SK-N-SH (cell line): Measurements from ENCODE around the gene ZBTB8OS. TPM values are rescaled to one million over a fixed set of nuclear protein-coding genes. Genes with fewer than 3 reads are reported as not detected.

ENCODE experiments used
- CTCF ChIA-PET: fragments of 300-600, 350-600 bp; formaldehyde crosslinking; extraction: SDS; loops from one replicate; lab custom pipeline; 2021; lab: Yijun Ruan, JAX
- POLR2A ChIA-PET: fragments of 350-600 bp; sonication (Branson Sonifier 250); formaldehyde crosslinking; extraction: SDS; loops from one replicate; lab custom pipeline; 2020; ENCODE audit warnings: antibody characterized with exemption, inconsistent platforms; lab: Yijun Ruan, JAX
- DNase-seq: peaks from one replicate; pipeline ENCODE4 v3.0.0; 2012
- H2AFZ ChIP-seq: fragments of 200-600 bp; sonication (generic); 2 replicates; pipeline ENCODE4 v1.8.1; 2016; ENCODE audit warnings: antibody characterized with exemption, mild to moderate bottlenecking, low read depth
- H3F3A ChIP-seq: fragments of 200-600 bp; sonication (generic); replicated peaks from 2 replicates; pipeline ENCODE3; 2016; ENCODE audit warnings: antibody characterized with exemption, mild to moderate bottlenecking; ENCODE audit not compliant: insufficient read depth
- H3K27ac ChIP-seq, 2 experiments: fragments of 200-500 bp in 1 of 2; fragments of 200-600 bp in 1 of 2; sonication (Bioruptor generic) in 1 of 2; sonication (generic), shearing (Covaris generic) in 1 of 2; 2 replicates each; pipeline versions ENCODE4 v1.5.1 to v1.6.1; 2014 to 2016; ENCODE audit warnings: low read depth in 2 of 2, inconsistent platforms in 1 of 2, low read length in 1 of 2, mild to moderate bottlenecking in 1 of 2, mixed read lengths in 1 of 2
- H3K27me3 ChIP-seq: fragments of 200-600 bp; sonication (generic), shearing (Covaris generic); 2 replicates; pipeline ENCODE4 v1.6.1; 2016; ENCODE audit warnings: mixed run types; ENCODE audit not compliant: insufficient read depth
- H3K36me3 ChIP-seq, 2 experiments: fragments of 200-500 bp in 1 of 2; fragments of 200-600 bp in 1 of 2; sonication (Bioruptor generic) in 1 of 2; sonication (generic) in 1 of 2; replicated peaks in 1 of 2; 2 replicates each; pipeline versions ENCODE3 to v1.5.1; 2014 to 2016; ENCODE audit warnings: low read length in 1 of 2, mild to moderate bottlenecking in 1 of 2; ENCODE audit not compliant: insufficient read depth in 2 of 2, control insufficient read depth in 1 of 2
- H3K4me1 ChIP-seq, 2 experiments: fragments of 200-500 bp in 1 of 2; fragments of 200-600 bp in 1 of 2; sonication (Bioruptor generic) in 1 of 2; sonication (generic), shearing (Covaris generic) in 1 of 2; 2 replicates each; pipeline versions ENCODE4 v1.5.1 to v1.6.1; 2014 to 2016; ENCODE audit warnings: low read depth in 1 of 2, low read length in 1 of 2, mixed run types in 1 of 2; ENCODE audit not compliant: insufficient read depth in 2 of 2, control insufficient read depth in 1 of 2
- H3K4me2 ChIP-seq: fragments of 200-600 bp; sonication (generic), shearing (Covaris generic); 2 replicates; pipeline ENCODE4 v1.6.1; 2017; ENCODE audit warnings: mixed run types
- H3K4me3 ChIP-seq, 2 experiments: fragments of 200-500 bp in 1 of 2; fragments of 200-600 bp in 1 of 2; sonication (Bioruptor generic) in 1 of 2; sonication (generic), shearing (Covaris generic) in 1 of 2; 2 replicates each; pipeline versions ENCODE4 v1.5.1 to v1.8.1; 2014 to 2016; ENCODE audit warnings: low read depth in 2 of 2, inconsistent platforms in 1 of 2, low read length in 1 of 2, mild to moderate bottlenecking in 1 of 2, mixed read lengths in 1 of 2, moderate library complexity in 1 of 2
- H3K79me2 ChIP-seq: fragments of 200-600 bp; sonication (generic); 2 replicates; pipeline ENCODE4 v1.8.1; 2017; ENCODE audit warnings: mild to moderate bottlenecking; ENCODE audit not compliant: insufficient read depth
- H3K9ac ChIP-seq: fragments of 200-600 bp; sonication (generic); 2 replicates; pipeline ENCODE4 v1.6.1; 2017; ENCODE audit warnings: mixed run types
- H3K9me2 ChIP-seq: fragments of 200-600 bp; sonication (generic); 2 replicates; pipeline ENCODE4 v1.6.1; 2017; ENCODE audit warnings: mixed run types
- H3K9me3 ChIP-seq: fragments of 200-600 bp; sonication (generic); 2 replicates; pipeline ENCODE4 v1.6.1; 2017; ENCODE audit warnings: mixed run types, mild to moderate bottlenecking, moderate library complexity
- H4K20me1 ChIP-seq: fragments of 200-600 bp; sonication (generic); 2 replicates; pipeline ENCODE4 v1.6.1; 2017; ENCODE audit warnings: mild to moderate bottlenecking, mixed run types; ENCODE audit not compliant: insufficient read depth
- ELF1 ChIP-seq: IDR thresholded peaks from 2 replicates; pipeline ENCODE4 v1.4.0; 2012
- EP300 ChIP-seq, 2 experiments: IDR thresholded peaks; 2 replicates each; pipeline versions ENCODE4 v1.4.0 to v1.6.1; 2012; ENCODE audit warnings: borderline replicate concordance in 1 of 2, low read depth in 1 of 2, low read length in 1 of 2
- EZH2phosphoT487 ChIP-seq: fragments of 200-600 bp; sonication (generic); IDR thresholded peaks from 2 replicates; pipeline ENCODE4 v1.6.1; 2017; ENCODE audit warnings: low read depth, mixed run types, mild to moderate bottlenecking, antibody characterized with exemption, moderate library complexity, borderline replicate concordance
- FOXJ3 ChIP-seq: sonication (generic); formaldehyde crosslinking; IDR thresholded peaks from 2 replicates; pipeline ENCODE4 v1.5.1; 2020; ENCODE audit warnings: mild to moderate bottlenecking, missing genetic modification reagents
- FOXM1 ChIP-seq: IDR thresholded peaks from 2 replicates; pipeline ENCODE4 v1.4.0; 2012; ENCODE audit warnings: low read depth, mild to moderate bottlenecking
- GABPA ChIP-seq: IDR thresholded peaks from 2 replicates; pipeline ENCODE4 v1.4.0; 2012; ENCODE audit warnings: low read depth, mild to moderate bottlenecking
- GATA2 ChIP-seq: sonication (generic); formaldehyde crosslinking; IDR thresholded peaks from 2 replicates; pipeline ENCODE4 v1.5.0; 2020; ENCODE audit warnings: mild to moderate bottlenecking, missing genetic modification reagents
- JUND ChIP-seq: IDR thresholded peaks from 2 replicates; pipeline ENCODE4 v1.4.0; 2012
- MXI1 ChIP-seq: IDR thresholded peaks from 2 replicates; pipeline ENCODE4 v1.6.1; 2012; ENCODE audit warnings: mild to moderate bottlenecking, low read depth, low read length, improper control_type of control experiment
- NRF1 ChIP-seq: IDR thresholded peaks from 2 replicates; pipeline ENCODE4 v1.6.1; 2012; ENCODE audit warnings: low read depth, mild to moderate bottlenecking, low read length
- POLR2AphosphoS5 ChIP-seq: IDR thresholded peaks from 2 replicates; pipeline ENCODE4 v1.6.1; 2012; ENCODE audit warnings: low read depth, low read length
- RAD21 ChIP-seq: IDR thresholded peaks from 2 replicates; pipeline ENCODE4 v1.6.1; 2012; ENCODE audit warnings: mild to moderate bottlenecking, low read length
- RFX5 ChIP-seq: IDR thresholded peaks from 2 replicates; pipeline ENCODE4 v1.6.1; 2012; ENCODE audit warnings: mild to moderate bottlenecking, improper control_type of control experiment, low read length
- RXRA ChIP-seq: IDR thresholded peaks from 2 replicates; pipeline ENCODE4 v1.4.0; 2012; ENCODE audit warnings: low read depth, mild to moderate bottlenecking, borderline replicate concordance
- SIN3A ChIP-seq: IDR thresholded peaks from 2 replicates; pipeline ENCODE4 v1.6.1; 2012; ENCODE audit warnings: low read depth, mild to moderate bottlenecking, low read length, moderate library complexity, borderline replicate concordance
- TAF1 ChIP-seq: IDR thresholded peaks from 2 replicates; pipeline ENCODE4 v1.6.1; 2012; ENCODE audit warnings: low read depth, mild to moderate bottlenecking, low read length, moderate library complexity, borderline replicate concordance
- TEAD4 ChIP-seq: IDR thresholded peaks from 2 replicates; pipeline ENCODE4 v1.4.0; 2012; ENCODE audit warnings: mild to moderate bottlenecking, borderline replicate concordance; ENCODE audit not compliant: insufficient read depth
- YY1 ChIP-seq: IDR thresholded peaks from 2 replicates; pipeline ENCODE4 v1.4.0; 2012; ENCODE audit warnings: low read depth, mild to moderate bottlenecking
- WGBS: methylation state at CpG from one replicate; pipeline ENCODE4 v1.1.6; 2017; ENCODE audit warnings: low lambda C conversion rate; 5-methylcytosine and 5-hydroxymethylcytosine counted together
- polyA plus RNA-seq, 3 experiments: library from polyadenylated mRNA; depleted of rRNA; stranded (reverse); fragments of >200 nt; gene quantifications; 2 replicates each; pipeline ENCODE4 v1.2.3, GENCODE V29; 2012
- TF ChIP-seq, protein P1 (sequence below): IDR thresholded peaks from 2 replicates; pipeline ENCODE4 v1.6.1; 2012; ENCODE audit warnings: mild to moderate bottlenecking, low read depth, low read length, moderate library complexity

Gene ZBTB8OS
- polyA plus RNA-seq, 1 of the 3 experiments (the other 2 are of a cell fraction) = 59.2 TPM

DNA sequence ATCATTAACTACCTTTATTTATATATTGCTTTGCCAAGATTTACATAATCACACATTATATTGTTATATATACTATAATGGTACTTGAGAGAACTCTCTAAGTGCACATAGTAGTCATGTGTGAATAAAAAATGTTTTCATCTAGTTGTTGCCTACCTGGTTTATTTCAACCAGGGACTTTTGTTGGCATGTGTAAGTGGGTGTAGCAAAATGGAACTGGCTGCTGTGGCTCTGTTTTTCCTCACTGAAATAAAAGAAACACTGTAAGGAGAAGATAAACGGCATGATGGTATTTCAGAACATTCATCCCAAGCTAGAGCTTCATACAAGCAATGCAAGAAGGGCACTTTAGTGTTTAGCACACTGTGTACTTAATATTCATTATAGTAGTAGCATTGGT is 15.6 kb upstream of the ZBTB8OS start:
- no peak overlapping the region for H3K4me3 ChIP-seq
- POLR2A ChIA-PET = interaction anchor here (1.2 kb wide), 1 partner anchor 15 kb away, joined by 4 read pairs; the partner anchor contains the start of gene ZBTB8OS
- H3K79me2 ChIP-seq = peaks cover 68% of the 10 kb centered on the region
- no peaks in the 10 kb centered on the region for H4K20me1 ChIP-seq
- H3K27ac ChIP-seq = no peak overlapping the region
- H3K27me3 ChIP-seq = no peaks in the 10 kb centered on the region
- H3K4me1 ChIP-seq = no peaks in the 10 kb centered on the region
- H3K4me2 ChIP-seq = no peak overlapping the region
- H3K9me2 ChIP-seq = no peaks in the 10 kb centered on the region
- CTCF ChIA-PET = interaction anchor here (0.6 kb wide), 1 partner anchor 46 kb away, joined by 3 read pairs; no protein-coding TSS in a partner anchor
- WGBS = 63% methylated on average over 1 of the region's 1 CpG
- H3K9me3 ChIP-seq = no peaks in the 10 kb centered on the region
- H3K9ac ChIP-seq = no peak overlapping the region
- H3F3A ChIP-seq = peaks cover 9% of the 10 kb centered on the region
- no peak for TF ChIP-seq RXRA
- TF ChIP-seq TAF1 = no peak
- no peak for TF ChIP-seq POLR2AphosphoS5
- no peak for DNase-seq
- peaks cover 68 to 86% of the 10 kb centered on the region in 2 experiments for H3K36me3 ChIP-seq
- H2AFZ ChIP-seq = no peak overlapping the region

DNA sequence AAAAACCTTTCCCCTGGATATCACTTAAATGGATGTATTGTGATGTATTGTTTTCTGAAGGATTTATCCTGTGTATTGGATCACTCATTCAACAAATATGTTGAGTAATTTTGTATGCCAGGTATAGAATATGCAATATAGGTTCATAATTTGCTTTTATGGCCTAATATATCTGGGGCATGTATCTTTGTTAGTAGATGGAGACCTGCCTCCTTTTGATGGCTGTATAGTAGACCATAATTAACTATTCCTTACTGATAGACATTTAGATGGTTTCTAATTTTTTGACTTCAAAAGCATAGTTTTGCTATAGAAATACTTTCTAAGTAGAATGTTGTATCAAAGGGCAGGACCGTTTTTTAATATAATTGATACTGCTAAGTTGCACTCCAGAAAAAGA is 9.2 kb upstream of the ZBTB8OS start:
- CTCF ChIA-PET = interaction anchor here (0.8 to 1.3 kb wide), 2 partner anchors 52 to 212 kb away, joined by 3 read pairs; no protein-coding TSS in a partner anchor
- Histone ChIP-seq H3K4me2 (no peak overlapping the region), H3F3A (peaks cover 10% of the 10 kb centered on the region), H3K79me2 (peaks cover 89% of the 10 kb centered on the region), H2AFZ (no peak overlapping the region)
- TF ChIP-seq FOXM1 = no peak
- no peak for TF ChIP-seq TAF1
- no peak for TF ChIP-seq SIN3A
- no peak for TF ChIP-seq EZH2phosphoT487
- TF ChIP-seq POLR2AphosphoS5 = no peak
- TF ChIP-seq EP300 (IDR thresholded peaks at IDR 0.05; ENCODE audit: borderline replicate concordance in 1 of 2, low read depth in 1 of 2, low read length in 1 of 2) = no peak
- no peak for TF ChIP-seq TEAD4
- no peak for TF ChIP-seq RXRA
- TF ChIP-seq JUND = no peak
- no peak for TF ChIP-seq FOXJ3 (CRISPR knock-in tag)
- no peak for TF ChIP-seq GATA2
- TF ChIP-seq ELF1 = no peak
- TF ChIP-seq RAD21 = no peak
- TF ChIP-seq NRF1 = no peak
- no peak for TF ChIP-seq MXI1
- TF ChIP-seq, protein P1, sequence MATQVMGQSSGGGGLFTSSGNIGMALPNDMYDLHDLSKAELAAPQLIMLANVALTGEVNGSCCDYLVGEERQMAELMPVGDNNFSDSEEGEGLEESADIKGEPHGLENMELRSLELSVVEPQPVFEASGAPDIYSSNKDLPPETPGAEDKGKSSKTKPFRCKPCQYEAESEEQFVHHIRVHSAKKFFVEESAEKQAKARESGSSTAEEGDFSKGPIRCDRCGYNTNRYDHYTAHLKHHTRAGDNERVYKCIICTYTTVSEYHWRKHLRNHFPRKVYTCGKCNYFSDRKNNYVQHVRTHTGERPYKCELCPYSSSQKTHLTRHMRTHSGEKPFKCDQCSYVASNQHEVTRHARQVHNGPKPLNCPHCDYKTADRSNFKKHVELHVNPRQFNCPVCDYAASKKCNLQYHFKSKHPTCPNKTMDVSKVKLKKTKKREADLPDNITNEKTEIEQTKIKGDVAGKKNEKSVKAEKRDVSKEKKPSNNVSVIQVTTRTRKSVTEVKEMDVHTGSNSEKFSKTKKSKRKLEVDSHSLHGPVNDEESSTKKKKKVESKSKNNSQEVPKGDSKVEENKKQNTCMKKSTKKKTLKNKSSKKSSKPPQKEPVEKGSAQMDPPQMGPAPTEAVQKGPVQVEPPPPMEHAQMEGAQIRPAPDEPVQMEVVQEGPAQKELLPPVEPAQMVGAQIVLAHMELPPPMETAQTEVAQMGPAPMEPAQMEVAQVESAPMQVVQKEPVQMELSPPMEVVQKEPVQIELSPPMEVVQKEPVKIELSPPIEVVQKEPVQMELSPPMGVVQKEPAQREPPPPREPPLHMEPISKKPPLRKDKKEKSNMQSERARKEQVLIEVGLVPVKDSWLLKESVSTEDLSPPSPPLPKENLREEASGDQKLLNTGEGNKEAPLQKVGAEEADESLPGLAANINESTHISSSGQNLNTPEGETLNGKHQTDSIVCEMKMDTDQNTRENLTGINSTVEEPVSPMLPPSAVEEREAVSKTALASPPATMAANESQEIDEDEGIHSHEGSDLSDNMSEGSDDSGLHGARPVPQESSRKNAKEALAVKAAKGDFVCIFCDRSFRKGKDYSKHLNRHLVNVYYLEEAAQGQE = no peak
- TF ChIP-seq YY1 = no peak
- no peak for TF ChIP-seq GABPA
- no peak for TF ChIP-seq RFX5
- TF ChIP-seq, all 33 proteins: peak for 0
- DNase-seq = no peak
- no peak overlapping the region for H3K9ac ChIP-seq
- H3K36me3 ChIP-seq = peaks cover 50 to 85% of the 10 kb centered on the region in 2 experiments
- no peaks in the 10 kb centered on the region for H3K9me3 ChIP-seq
- WGBS = 96% methylated on average over 1 of the region's 1 CpG
- H3K9me2 ChIP-seq = no peaks in the 10 kb centered on the region
- H4K20me1 ChIP-seq = 0 out of 2 replicates have a peak, but pooled peaks cover 10% of the 10 kb centered on the region
- no peak overlapping the region for H3K4me3 ChIP-seq
- POLR2A ChIA-PET = no interaction called here
- no peaks in the 10 kb centered on the region for H3K27me3 ChIP-seq
- no peak overlapping the region for H3K27ac ChIP-seq
- H3K4me1 ChIP-seq = no peaks in the 10 kb centered on the region; a peak in 2 of 4 replicates
